UCSD-AML1 (cell line): ENCODE data around the gene RBMS3.
"Not testable (repeated sequence)": the region's sequence is repeated elsewhere in the genome, so short reads cannot be mapped to it uniquely, and the experiment has no call there.

ENCODE experiments used
- DNase-seq: peaks from one replicate; lab custom pipeline; 2025; ENCODE audit not compliant: unreplicated experiment; lab: John Stamatoyannopoulos, UW

RBMS3 gene

GRCh38 chr3:30044515-30044914 lies 763.6 kb downstream of the RBMS3 start:
- no peak for DNase-seq

GRCh38 chr3:30048431-30048830 lies 767.6 kb downstream of the RBMS3 start:
- DNase-seq: no peak

DNA sequence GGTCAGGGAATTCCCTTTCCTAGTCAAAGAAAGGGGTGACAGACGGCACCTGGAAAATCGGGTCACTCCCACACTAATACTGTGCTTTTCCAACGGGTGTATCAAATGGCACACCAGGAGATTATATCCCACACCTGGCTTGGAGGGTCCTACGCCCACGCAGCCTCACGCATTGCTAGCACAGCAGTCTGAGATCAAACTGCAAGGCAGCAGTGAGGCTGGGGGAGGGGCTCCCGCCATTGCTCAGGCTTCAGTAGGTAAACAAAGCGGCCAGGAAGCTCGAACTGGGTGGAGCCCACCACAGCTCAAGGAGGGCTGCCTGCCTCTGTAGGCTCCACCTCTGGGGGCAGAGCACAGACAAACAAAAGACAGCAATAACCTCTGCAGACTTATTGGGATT lies 769.2 kb downstream of the RBMS3 start:
- not testable (repeated sequence) for DNase-seq

DNA sequence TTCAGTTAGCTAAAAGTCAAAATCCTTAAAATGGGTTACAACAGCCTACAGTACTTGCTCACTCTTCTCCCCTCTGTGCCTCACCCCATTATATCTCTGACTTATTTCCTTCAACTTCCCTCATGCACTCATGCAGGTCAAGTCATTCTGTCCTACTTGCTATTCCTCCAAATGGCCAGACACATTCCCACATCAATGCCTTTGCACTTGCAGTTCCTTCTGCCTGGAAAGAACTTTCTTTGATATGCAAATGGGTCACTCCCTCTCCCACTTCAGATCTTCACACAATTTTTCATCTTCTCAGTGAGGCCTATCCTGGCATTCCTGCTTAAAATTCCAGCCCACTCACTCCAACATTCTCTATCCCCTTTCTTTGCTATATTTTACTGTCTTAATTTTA lies 778.4 kb downstream of the RBMS3 start:
- DNase-seq: no peak
